H1 (cell line): ENCODE results near the gene SLC16A9. TPM values are rescaled to one million over a fixed set of nuclear protein-coding genes. Genes with fewer than 3 reads are reported as not detected.

Source experiments
- POLR2A ChIP-seq, 2 experiments: IDR thresholded peaks; 1 replicate in 1 of 2; 2 replicates in 1 of 2; pipeline ENCODE4 v1.6.1; 2011; ENCODE audit warnings: low read depth in 2 of 2, low read length in 2 of 2, mild to moderate bottlenecking in 2 of 2; ENCODE audit errors: control extremely low read depth in 1 of 2
- SAP30 ChIP-seq: fragments of 300-600 bp; sonication (generic); IDR thresholded peaks from 2 replicates; pipeline ENCODE4 v1.7.1; 2012; ENCODE audit warnings: low read length, moderate library complexity, mild to moderate bottlenecking, inconsistent platforms; ENCODE audit not compliant: insufficient read depth, insufficient replicate concordance
- SP4 ChIP-seq: IDR thresholded peaks from 2 replicates; pipeline ENCODE4 v1.6.1; 2012; ENCODE audit warnings: low read length, inconsistent platforms
- TAF1 ChIP-seq: IDR thresholded peaks from 2 replicates; pipeline ENCODE4 v1.6.1; 2011; ENCODE audit warnings: mild to moderate bottlenecking, low read depth, low read length
- polyA plus RNA-seq, 7 experiments: library from polyadenylated mRNA; depleted of rRNA in 3 of 7; stranded (reverse) in 5 of 7; unstranded in 2 of 7; fragments of >200 nt in 5 of 7; fragments of 200-250 nt in 2 of 7; gene quantifications; 1 replicate in 5 of 7; 2 replicates in 1 of 7; 4 replicates in 1 of 7; pipeline versions ENCODE4 v1.2.1 to v1.2.3, GENCODE V29; 2011 to 2013; ENCODE audit warnings: missing spikeins in 2 of 7, mixed read lengths in 2 of 7
- total RNA-seq: library from RNA; stranded (reverse); fragmentation: NEBNext Ultra II Directional; extraction: Animal tissue kit (Norgen Biotek cat#: 25700); gene quantifications from 2 replicates; pipeline ENCODE4 v1.2.1, GENCODE V29; 2021
- TF ChIP-seq, protein P1 (sequence below): fragments of 300-600 bp; sonication (generic); IDR thresholded peaks from 2 replicates; pipeline ENCODE4 v1.7.1; 2012; ENCODE audit warnings: low read length, moderate library complexity, mild to moderate bottlenecking, inconsistent platforms; ENCODE audit not compliant: insufficient replicate concordance
- TF ChIP-seq, protein P2 (sequence below): IDR thresholded peaks from 2 replicates; pipeline ENCODE4 v1.6.1; 2012; ENCODE audit warnings: inconsistent platforms

The SLC16A9 gene
- total and polyA plus RNA-seq, 2 of the 8 experiments (the other 6 are each of a cell fraction or from before 2014, with no cell fraction given): 11.2 to 20.5 TPM

DNA sequence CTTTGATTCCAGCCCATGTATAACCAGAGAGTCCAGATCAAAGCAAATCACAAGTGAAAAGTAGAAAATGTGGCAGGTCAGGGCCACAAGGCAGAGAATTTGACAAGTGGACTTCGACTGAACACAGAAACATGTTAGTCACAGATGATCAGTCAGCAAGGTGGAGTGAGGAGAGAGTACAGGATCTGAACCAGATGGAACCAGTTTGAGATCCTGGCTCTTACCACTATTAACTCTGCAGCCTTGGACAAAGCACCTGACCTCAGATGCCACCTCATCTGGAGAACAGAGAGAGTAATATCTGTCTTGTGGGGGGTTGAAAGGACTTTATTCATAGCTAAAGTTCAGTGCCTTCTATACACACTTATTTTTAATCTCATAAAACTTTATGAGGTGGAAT lies 39.2 kb upstream of the SLC16A9 start (continued):
- TF ChIP-seq, protein P1, sequence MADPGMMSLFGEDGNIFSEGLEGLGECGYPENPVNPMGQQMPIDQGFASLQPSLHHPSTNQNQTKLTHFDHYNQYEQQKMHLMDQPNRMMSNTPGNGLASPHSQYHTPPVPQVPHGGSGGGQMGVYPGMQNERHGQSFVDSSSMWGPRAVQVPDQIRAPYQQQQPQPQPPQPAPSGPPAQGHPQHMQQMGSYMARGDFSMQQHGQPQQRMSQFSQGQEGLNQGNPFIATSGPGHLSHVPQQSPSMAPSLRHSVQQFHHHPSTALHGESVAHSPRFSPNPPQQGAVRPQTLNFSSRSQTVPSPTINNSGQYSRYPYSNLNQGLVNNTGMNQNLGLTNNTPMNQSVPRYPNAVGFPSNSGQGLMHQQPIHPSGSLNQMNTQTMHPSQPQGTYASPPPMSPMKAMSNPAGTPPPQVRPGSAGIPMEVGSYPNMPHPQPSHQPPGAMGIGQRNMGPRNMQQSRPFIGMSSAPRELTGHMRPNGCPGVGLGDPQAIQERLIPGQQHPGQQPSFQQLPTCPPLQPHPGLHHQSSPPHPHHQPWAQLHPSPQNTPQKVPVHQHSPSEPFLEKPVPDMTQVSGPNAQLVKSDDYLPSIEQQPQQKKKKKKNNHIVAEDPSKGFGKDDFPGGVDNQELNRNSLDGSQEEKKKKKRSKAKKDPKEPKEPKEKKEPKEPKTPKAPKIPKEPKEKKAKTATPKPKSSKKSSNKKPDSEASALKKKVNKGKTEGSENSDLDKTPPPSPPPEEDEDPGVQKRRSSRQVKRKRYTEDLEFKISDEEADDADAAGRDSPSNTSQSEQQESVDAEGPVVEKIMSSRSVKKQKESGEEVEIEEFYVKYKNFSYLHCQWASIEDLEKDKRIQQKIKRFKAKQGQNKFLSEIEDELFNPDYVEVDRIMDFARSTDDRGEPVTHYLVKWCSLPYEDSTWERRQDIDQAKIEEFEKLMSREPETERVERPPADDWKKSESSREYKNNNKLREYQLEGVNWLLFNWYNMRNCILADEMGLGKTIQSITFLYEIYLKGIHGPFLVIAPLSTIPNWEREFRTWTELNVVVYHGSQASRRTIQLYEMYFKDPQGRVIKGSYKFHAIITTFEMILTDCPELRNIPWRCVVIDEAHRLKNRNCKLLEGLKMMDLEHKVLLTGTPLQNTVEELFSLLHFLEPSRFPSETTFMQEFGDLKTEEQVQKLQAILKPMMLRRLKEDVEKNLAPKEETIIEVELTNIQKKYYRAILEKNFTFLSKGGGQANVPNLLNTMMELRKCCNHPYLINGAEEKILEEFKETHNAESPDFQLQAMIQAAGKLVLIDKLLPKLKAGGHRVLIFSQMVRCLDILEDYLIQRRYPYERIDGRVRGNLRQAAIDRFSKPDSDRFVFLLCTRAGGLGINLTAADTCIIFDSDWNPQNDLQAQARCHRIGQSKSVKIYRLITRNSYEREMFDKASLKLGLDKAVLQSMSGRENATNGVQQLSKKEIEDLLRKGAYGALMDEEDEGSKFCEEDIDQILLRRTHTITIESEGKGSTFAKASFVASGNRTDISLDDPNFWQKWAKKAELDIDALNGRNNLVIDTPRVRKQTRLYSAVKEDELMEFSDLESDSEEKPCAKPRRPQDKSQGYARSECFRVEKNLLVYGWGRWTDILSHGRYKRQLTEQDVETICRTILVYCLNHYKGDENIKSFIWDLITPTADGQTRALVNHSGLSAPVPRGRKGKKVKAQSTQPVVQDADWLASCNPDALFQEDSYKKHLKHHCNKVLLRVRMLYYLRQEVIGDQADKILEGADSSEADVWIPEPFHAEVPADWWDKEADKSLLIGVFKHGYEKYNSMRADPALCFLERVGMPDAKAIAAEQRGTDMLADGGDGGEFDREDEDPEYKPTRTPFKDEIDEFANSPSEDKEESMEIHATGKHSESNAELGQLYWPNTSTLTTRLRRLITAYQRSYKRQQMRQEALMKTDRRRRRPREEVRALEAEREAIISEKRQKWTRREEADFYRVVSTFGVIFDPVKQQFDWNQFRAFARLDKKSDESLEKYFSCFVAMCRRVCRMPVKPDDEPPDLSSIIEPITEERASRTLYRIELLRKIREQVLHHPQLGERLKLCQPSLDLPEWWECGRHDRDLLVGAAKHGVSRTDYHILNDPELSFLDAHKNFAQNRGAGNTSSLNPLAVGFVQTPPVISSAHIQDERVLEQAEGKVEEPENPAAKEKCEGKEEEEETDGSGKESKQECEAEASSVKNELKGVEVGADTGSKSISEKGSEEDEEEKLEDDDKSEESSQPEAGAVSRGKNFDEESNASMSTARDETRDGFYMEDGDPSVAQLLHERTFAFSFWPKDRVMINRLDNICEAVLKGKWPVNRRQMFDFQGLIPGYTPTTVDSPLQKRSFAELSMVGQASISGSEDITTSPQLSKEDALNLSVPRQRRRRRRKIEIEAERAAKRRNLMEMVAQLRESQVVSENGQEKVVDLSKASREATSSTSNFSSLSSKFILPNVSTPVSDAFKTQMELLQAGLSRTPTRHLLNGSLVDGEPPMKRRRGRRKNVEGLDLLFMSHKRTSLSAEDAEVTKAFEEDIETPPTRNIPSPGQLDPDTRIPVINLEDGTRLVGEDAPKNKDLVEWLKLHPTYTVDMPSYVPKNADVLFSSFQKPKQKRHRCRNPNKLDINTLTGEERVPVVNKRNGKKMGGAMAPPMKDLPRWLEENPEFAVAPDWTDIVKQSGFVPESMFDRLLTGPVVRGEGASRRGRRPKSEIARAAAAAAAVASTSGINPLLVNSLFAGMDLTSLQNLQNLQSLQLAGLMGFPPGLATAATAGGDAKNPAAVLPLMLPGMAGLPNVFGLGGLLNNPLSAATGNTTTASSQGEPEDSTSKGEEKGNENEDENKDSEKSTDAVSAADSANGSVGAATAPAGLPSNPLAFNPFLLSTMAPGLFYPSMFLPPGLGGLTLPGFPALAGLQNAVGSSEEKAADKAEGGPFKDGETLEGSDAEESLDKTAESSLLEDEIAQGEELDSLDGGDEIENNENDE: no peak
- TF ChIP-seq SAP30: no peak
- TF ChIP-seq POLR2A (IDR thresholded peaks at IDR 0.05; ENCODE audit: control extremely low read depth in 1 of 2, low read depth in 2 of 2, low read length in 2 of 2): no peak
- TF ChIP-seq SP4: no peak
- no peak for TF ChIP-seq TAF1
- TF ChIP-seq, protein P2, sequence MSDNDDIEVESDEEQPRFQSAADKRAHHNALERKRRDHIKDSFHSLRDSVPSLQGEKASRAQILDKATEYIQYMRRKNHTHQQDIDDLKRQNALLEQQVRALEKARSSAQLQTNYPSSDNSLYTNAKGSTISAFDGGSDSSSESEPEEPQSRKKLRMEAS: no peak
